Gastrocnemius medialis (tissue), 4 donors: ENCODE measurements around the gene OPALIN.

Experiments
- POLR2A ChIP-seq, 2 donors: fragments of 450-650 bp; IDR thresholded peaks; one replicate each; pipeline ENCODE4 v1.6.1; 2017; ENCODE audit warnings: antibody characterized with exemption in 2 of 2, mild to moderate bottlenecking in 2 of 2, moderate library complexity in 2 of 2
- TF ChIP-seq, protein P1 (sequence below), 5 experiments: fragments of 450-650 bp in 3 of 5; fragments of 200-600 bp in 2 of 5; sonication (generic) in 2 of 5; IDR thresholded peaks in 4 of 5; conservative IDR thresholded peaks in 1 of 5; 1 replicate in 4 of 5; 2 replicates in 1 of 5; pipeline ENCODE4 v1.5.1; 2016 to 2019; ENCODE audit warnings: antibody characterized with exemption in 5 of 5, mild to moderate bottlenecking in 3 of 5, moderate library complexity in 3 of 5

- TF ChIP-seq, protein P1, sequence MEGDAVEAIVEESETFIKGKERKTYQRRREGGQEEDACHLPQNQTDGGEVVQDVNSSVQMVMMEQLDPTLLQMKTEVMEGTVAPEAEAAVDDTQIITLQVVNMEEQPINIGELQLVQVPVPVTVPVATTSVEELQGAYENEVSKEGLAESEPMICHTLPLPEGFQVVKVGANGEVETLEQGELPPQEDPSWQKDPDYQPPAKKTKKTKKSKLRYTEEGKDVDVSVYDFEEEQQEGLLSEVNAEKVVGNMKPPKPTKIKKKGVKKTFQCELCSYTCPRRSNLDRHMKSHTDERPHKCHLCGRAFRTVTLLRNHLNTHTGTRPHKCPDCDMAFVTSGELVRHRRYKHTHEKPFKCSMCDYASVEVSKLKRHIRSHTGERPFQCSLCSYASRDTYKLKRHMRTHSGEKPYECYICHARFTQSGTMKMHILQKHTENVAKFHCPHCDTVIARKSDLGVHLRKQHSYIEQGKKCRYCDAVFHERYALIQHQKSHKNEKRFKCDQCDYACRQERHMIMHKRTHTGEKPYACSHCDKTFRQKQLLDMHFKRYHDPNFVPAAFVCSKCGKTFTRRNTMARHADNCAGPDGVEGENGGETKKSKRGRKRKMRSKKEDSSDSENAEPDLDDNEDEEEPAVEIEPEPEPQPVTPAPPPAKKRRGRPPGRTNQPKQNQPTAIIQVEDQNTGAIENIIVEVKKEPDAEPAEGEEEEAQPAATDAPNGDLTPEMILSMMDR (IDR thresholded peaks at IDR 0.05 in 4 of 5, conservative IDR thresholded peaks at IDR 0.05 in 1 of 5), result no peak
- no peak for TF ChIP-seq POLR2A (IDR thresholded peaks at IDR 0.05)
These were observed 49.4 kb upstream of the OPALIN start for GRCh38 chr10:96408201-96408600.
